K562 (cell line): ENCODE data around the gene HSPA4.

Source experiments
- DNMT1 ChIP-seq: fragments of 450-650 bp; IDR thresholded peaks from 2 replicates; pipeline ENCODE4 v1.6.1; 2016; ENCODE audit warnings: antibody characterized with exemption, mild to moderate bottlenecking
- JUN ChIP-seq, 2 experiments: sonication (generic) in 1 of 2; formaldehyde crosslinking in 1 of 2; IDR thresholded peaks; 2 replicates each; pipeline versions ENCODE4 v1.6.1 to v1.8.0; 2012 to 2022; ENCODE audit warnings: borderline replicate concordance in 2 of 2, mild to moderate bottlenecking in 2 of 2, improper control_type of control experiment in 1 of 2, low read depth in 1 of 2, low read length in 1 of 2, missing genetic modification reagents in 1 of 2
- TF ChIP-seq, protein P1 (sequence below), 3 experiments: IDR thresholded peaks in 2 of 3; conservative IDR thresholded peaks in 1 of 3; 2 replicates each; pipeline ENCODE4 v1.5.1; 2011 to 2012; ENCODE audit warnings: low read length in 3 of 3, mild to moderate bottlenecking in 3 of 3, control low read depth in 2 of 3, improper control_type of control experiment in 1 of 3, inconsistent platforms in 1 of 3, low read depth in 1 of 3, mixed read lengths in 1 of 3, moderate library complexity in 1 of 3; ENCODE audit not compliant: insufficient read depth in 2 of 3
- TF ChIP-seq, protein P2 (sequence below), 2 experiments: fragments of 450-650 bp; IDR thresholded peaks; 2 replicates each; pipeline ENCODE4 v1.6.1; 2016; ENCODE audit warnings: mild to moderate bottlenecking in 2 of 2, borderline replicate concordance in 1 of 2, low read depth in 1 of 2, moderate library complexity in 1 of 2

DNA sequence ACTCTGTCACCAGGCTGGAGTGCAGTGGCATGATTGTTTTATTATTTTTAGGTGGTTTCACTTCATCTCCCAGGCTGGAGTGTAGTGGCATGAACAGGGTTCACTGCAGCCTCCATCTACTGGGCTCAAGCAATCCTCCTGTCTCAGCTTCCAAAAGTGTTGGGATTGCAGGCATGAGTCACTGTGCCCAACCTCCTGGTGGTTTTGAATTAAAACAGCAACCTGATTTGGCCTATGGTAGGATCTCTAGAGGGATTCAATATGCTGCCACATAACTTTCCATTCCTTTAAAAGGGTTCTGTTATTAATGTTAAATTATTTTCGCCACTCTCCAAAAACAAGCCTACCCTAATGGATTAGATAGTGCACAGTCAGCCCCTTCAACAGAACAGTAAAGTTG is 9.9 kb upstream of the HSPA4 start:
- TF ChIP-seq, protein P1, sequence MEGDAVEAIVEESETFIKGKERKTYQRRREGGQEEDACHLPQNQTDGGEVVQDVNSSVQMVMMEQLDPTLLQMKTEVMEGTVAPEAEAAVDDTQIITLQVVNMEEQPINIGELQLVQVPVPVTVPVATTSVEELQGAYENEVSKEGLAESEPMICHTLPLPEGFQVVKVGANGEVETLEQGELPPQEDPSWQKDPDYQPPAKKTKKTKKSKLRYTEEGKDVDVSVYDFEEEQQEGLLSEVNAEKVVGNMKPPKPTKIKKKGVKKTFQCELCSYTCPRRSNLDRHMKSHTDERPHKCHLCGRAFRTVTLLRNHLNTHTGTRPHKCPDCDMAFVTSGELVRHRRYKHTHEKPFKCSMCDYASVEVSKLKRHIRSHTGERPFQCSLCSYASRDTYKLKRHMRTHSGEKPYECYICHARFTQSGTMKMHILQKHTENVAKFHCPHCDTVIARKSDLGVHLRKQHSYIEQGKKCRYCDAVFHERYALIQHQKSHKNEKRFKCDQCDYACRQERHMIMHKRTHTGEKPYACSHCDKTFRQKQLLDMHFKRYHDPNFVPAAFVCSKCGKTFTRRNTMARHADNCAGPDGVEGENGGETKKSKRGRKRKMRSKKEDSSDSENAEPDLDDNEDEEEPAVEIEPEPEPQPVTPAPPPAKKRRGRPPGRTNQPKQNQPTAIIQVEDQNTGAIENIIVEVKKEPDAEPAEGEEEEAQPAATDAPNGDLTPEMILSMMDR (IDR thresholded peaks at IDR 0.05 in 2 of 3, conservative IDR thresholded peaks at IDR 0.05 in 1 of 3; ENCODE audit: insufficient read depth in 2 of 3, low read depth in 1 of 3, low read length in 3 of 3): no peak
- TF ChIP-seq DNMT1: no peak
- TF ChIP-seq JUN (IDR thresholded peaks at IDR 0.05; ENCODE audit: borderline replicate concordance, low read depth, low read length): no peak
- TF ChIP-seq JUN (CRISPR knock-in tag; IDR thresholded peaks at IDR 0.05; ENCODE audit: borderline replicate concordance): no peak
- TF ChIP-seq, protein P2, sequence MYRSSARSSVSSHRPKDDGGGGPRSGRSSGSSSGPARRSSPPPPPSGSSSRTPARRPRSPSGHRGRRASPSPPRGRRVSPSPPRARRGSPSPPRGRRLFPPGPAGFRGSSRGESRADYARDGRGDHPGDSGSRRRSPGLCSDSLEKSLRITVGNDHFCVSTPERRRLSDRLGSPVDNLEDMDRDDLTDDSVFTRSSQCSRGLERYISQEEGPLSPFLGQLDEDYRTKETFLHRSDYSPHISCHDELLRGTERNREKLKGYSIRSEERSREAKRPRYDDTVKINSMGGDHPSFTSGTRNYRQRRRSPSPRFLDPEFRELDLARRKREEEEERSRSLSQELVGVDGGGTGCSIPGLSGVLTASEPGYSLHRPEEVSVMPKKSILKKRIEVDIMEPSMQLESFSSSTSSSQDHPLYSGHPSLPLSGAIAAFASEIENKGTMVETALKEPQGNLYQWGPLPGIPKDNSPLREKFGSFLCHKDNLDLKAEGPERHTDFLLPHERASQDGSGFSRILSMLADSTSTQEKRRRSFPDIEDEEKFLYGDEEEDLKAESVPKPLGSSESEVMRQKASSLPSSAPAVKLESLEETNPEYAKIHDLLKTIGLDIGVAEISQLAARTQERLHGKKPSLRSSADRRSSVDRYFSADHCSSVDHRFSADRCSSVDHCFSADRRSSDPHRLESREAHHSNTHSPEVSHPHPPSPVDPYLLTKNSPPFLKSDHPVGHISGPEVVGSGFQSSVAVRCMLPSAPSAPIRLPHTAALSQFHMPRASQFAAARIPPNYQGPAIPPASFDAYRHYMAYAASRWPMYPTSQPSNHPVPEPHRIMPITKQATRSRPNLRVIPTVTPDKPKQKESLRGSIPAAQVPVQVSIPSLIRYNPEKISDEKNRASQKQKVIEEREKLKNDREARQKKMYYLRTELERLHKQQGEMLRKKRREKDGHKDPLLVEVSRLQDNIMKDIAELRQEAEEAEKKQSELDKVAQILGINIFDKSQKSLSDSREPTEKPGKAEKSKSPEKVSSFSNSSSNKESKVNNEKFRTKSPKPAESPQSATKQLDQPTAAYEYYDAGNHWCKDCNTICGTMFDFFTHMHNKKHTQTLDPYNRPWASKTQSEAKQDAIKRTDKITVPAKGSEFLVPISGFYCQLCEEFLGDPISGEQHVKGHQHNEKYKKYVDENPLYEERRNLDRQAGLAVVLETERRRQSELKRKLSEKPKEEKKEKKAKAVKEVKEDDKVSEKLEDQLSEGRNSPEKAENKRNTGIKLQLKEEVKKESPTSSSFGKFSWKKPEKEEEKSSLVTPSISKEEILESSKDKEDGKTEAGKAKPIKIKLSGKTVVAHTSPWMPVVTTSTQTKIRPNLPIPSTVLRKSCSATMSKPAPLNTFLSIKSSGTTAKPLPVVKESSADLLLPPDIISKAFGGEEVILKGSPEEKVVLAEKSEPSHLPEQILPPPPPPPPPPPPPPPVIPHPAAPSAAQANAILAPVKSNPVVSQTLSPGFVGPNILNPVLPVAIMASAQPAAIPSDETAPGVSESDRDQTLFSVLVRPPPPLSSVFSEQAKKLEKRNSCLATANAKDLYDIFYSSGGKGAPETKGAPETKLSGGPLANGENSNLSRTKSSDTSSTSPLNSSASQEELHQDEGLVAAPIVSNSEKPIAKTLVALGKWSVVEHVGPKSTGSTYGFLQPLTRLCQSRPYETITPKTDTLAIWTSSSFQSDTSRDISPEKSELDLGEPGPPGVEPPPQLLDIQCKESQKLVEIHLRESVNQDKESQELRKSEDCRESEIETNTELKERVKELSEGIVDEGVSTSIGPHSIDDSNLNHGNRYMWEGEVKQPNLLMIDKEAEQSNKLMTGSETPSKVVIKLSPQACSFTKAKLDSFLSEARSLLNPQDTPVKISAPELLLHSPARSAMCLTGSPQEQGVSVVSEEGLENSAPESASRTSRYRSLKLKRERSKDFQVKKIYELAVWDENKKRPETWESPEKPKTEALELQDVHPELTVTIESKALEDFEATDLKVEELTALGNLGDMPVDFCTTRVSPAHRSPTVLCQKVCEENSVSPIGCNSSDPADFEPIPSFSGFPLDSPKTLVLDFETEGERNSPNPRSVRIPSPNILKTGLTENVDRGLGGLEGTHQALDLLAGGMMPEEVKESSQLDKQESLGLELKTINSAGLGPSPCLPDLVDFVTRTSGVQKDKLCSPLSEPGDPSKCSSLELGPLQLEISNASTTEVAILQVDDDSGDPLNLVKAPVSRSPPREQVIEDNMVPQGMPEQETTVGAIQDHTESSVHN (IDR thresholded peaks at IDR 0.05; ENCODE audit: borderline replicate concordance in 1 of 2, low read depth in 1 of 2): no peak
